NCI-H2171 (cell line): ENCODE data around the gene FBXO47.
"Not testable (repeated sequence)": the region's sequence is repeated elsewhere in the genome, so short reads cannot be mapped to it uniquely, and the experiment has no call there.

Experiments
- DNase-seq: peaks from one replicate; lab custom pipeline; 2025; lab: John Stamatoyannopoulos, UW

FBXO47 gene

DNA sequence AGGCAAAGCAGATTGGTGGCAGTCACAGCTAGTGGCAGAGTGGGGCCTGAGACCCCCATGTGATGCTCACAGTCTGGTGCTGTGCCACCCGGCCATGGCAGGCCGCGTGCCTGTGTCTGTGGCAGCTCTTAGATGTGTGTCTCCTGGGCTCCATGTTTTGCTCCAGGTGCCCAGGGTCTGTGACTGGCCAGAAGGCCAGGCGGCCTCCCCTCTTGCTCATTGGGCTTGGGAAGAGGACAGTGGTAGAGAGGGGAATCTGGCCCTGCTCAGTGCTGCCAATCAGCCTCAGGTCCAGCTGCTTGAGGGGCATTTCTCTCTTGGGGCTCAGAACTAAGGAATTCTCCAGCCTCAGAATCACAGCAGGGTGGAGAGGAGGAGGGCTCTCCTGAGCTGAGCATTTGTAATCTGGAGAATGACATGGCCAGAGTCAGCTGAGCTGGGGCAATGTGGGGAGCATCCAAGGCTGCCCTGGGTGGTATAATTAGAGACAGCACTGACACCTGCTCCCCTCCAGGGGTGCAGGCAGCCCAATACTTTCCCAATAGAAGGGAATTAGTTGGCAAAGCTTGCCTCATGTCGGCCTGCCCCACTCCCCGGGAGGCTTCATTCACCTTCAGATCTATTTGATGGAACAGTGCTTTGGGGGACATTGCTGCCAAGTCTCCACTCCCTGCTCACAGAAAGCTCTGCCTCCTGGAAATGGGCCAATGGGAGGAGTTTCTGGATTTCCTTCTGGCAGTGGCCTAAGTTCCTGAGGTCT, 44.5 kb downstream of the FBXO47 start:
- DNase-seq: peak; percentile 29

DNA sequence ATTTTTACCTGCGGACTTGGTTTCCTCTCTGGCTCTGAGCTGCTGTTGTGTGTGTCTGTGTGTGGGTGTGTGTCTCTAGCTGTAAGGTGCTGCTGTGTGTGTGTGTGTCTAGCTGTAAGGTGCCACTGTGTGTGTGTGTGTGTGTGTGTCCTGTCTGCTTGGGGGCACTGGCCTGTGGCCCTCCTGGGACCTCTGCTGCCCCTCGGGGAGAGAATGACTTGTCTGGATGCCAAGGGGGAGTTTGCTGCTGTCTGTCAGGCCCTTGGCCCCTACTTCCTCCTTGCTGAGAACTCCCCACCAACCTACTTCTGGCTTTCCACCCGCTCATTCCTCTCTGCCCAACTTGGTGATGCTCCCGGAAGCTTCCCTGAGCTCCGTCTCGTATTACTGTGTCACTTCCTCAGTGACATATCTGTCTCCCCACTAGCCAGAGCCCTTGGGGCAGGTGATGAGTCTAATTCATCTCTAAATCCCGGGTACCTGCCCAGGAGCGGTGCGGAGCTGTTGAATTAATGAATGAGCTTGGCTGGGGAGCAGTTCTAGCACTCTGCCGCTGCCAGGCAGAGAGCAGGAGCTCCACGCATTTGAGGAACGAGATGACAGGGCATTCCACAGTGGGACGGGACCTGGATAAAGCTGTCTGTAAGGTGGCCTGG, 45.3 kb downstream of the FBXO47 start:
- DNase-seq: no peak

DNA sequence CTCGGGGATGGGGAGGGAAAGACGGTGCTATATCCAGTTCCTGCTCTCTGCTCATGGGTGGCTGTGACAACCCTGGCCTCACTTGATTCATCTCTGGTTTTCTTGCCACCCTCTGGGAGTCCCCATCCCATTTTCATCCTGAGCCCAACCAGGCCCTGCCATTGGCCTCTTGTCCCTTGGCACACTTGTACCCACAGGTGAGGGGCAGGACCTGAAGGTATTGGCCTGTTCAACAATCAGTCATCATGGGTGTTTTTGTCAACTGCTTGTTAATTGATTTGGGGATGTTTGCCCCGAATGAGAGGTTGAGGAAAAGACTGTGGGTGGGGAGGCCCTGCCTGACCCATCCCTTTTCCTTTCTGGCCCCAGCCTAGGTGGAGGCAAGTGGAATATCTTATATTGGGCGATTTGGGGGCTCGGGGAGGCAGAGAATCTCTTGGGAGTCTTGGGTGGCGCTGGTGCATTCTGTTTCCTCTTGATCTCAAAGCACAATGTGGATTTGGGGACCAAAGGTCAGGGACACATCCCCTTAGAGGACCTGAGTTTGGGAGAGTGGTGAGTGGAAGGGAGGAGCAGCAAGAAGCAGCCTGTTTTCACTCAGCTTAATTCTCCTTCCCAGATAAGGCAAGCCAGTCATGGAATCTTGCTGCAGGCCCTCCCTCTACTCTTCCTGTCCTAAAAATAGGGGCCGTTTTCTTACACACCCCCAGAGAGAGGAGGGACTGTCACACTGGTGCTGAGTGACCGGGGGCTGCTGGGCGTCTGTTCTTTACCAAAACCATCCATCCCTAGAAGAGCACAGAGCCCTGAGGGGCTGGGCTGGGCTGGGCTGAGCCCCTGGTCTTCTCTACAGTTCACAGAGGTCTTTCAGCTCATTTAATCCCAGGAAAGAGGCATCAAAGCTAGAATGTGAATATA, 46.6 kb downstream of the FBXO47 start:
- DNase-seq: no peak

DNA sequence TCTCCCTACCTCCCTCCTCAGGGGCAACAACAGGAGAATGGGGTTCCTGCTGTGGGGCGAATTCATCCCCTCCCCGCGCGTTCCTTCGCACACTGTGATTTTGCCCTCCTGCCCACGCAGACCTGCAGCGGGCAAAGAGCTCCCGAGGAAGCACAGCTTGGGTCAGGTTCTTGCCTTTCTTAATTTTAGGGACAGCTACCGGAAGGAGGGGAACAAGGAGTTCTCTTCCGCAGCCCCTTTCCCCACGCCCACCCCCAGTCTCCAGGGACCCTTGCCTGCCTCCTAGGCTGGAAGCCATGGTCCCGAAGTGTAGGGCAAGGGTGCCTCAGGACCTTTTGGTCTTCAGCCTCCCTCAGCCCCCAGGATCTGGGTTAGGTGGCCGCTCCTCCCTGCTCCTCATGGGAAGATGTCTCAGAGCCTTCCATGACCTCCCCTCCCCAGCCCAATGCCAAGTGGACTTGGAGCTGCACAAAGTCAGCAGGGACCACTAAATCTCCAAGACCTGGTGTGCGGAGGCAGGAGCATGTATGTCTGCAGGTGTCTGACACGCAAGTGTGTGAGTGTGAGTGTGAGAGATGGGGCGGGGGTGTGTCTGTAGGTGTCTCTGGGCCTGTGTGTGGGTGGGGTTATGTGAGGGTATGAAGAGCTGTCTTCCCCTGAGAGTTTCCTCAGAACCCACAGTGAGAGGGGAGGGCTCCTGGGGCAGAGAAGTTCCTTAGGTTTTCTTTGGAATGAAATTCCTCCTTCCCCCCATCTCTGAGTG, 47.7 kb downstream of the FBXO47 start:
- no peak for DNase-seq

DNA sequence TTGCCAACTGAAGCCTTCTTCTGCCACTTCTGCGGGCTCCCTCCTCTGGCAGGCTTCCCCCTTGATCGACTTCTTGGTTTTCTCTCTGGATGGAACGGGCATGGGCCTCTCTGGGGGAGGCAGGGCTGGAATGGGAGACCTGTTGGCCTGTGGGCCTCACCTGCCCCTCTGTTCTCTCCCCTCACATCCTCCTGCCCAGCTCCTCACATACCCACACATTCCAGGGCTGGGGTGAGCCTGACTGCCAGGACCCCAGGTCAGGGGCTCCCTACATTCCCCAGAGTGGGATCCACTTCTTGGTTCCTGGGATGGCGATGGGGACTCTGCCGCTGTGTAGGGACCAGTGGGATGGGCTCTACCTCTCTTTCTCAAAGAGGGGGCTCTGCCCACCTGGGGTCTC, 48.3 kb downstream of the FBXO47 start:
- no peak for DNase-seq

DNA sequence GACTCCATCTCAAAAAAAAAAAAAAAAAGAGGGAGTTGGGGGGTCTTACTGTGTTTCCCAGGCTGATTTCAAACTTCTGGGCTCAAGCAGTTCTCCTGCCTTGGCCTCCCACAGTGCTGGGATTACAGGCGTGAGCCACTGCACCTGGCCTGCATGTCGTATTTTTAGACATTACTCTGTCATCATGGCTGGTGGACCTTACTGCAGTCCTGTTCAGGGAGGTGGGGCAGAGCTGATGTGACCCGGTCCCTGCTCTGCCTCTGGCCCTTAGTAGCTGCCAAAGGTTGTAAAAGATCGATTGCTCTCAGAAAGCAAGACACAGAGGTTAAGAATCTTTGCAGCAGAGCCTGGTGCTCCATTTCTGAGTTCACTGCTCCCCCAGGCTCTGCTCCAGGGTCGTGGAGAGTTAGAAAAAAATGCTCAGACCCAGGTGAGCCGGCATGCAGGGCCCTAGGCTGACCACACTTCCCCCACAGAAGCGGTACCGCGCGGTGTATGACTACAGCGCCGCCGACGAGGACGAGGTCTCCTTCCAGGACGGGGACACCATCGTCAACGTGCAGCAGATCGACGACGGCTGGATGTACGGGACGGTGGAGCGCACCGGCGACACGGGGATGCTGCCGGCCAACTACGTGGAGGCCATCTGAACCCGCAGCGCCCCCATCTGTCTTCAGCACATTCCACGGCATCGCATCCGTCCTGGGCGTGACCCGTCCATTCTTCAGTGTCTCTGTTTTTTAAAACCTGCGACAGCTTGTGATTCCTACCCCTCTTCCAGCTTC, 48.9 kb downstream of the FBXO47 start:
- no peak for DNase-seq

DNA sequence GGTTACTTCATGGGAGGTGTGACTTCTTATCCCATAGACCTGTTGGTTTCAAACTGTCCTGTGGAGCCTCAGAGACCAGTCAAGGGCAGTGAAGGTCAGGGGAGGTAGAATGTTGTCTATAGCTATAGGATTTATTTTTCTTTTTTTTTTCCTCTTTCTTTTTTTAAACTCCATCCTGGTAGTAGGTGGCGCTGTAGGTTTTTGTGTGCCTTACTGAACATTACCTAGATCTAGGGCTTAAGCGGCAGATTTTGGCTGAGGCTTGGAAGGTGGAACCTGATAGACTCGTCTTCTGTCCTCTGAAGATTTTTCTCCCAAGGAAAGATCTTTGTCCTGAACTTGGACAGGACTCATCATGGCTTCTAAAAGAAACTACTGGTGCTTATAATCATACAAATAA, 49.9 kb downstream of the FBXO47 start:
- no peak for DNase-seq

DNA sequence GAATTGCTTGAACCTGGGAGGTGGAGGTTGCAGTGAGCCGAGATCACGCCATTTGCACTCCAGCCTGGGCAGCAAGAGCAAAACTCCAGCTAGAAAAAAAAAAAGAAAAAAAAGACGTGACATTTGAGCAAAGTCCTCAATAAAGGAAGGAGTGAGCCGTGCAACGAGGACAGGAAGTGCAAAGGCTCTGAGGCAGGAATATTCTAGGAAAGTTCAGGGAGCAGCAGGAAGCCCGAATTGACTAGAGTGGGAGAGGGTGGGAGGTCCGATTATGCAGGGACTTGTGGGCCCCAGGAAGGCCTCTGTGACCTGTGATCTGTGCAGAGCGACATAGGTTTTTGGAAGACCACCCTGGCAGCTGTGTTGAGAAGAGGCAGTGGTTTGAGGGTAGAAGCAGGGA, 50.4 kb downstream of the FBXO47 start:
- no peak for DNase-seq

DNA sequence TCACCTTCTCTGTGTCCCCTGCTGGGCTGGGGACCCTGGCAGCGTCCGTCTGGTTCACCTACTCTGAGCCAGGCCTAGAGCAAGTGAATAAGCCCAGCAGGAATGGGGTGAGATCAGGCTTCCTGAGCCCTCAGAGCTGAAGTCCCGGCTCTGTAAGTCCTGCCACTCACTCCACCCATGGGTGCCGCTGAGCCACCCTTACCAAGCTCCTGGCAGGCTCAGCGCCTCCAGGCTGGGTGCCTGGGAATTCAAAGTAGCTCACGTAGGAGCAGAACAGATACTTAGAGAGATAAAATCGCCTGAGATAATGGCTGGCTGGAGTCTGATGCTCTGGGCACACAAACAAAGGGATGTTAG, 51.6 kb downstream of the FBXO47 start:
- no peak for DNase-seq

DNA sequence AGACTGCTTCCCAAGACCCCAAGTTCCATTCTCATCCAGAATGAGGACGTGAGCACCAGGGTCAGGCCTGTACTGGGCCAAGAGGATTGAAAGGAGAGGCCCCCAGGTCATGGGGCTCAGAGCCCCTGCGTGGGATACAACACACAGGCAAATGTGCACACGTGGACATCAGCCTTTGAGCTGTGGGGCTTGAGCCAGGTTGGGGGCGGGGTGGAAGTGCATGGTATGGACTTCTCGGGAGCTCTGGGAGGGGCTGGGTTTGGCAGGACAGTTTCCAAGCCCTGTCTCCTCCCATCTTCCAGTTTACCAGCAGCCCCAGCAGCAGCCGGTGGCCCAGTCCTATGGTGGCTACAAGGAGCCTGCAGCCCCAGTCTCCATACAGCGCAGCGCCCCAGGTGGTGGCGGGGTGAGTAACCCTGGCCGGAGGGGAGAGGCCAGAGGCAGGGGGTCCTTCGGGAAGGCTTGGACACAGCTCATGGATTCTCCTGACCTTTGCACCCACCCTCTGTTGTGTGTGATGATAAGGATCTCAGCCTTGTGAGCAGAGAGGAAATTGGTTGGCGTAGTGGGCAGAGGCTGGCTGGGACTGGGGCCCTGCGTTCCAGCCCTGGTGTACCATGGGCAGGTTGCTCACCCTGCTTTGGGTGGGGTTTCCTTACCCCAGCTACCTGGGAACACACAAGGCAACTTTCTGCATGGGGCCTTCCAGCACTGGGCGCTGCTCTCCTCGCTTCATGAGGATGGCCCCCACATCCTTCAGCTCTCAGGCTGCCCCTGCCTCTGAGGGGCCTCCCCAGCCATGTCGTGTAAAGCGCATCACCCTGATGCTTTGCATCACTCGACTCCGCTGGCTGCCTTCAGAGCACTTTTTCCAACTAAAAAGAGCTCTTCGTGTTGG, 52.2 kb downstream of the FBXO47 start:
- no peak for DNase-seq

DNA sequence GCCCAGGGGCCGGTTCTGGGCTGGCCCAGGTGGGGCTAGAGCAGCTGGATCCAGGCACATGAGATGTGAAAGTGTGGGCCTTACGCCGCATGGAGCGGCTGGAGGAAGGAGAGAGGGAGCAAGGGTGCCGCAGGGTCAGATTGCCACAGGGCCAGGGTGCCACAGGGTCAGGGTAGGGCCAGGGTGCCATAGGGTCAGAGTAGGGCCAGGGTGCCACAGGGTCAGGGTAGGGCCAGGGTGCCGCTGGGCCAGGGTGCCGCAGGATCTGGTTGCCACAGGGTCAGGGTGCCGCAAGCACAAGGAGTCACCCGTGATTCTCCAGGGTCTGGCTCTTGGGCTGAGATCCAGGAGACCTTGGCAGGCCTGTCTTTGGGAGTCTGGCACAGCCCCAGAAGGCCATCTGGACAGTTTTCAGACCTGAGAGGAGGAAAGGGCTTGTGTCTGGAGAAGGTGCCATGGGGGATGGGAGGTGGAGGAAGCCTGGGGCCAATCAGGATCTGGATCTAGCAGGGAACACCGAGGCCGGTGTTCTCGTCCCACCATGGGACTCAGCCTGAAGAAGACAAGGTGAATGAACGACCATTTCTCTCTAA, 54.9 kb downstream of the FBXO47 start:
- no peak for DNase-seq

DNA sequence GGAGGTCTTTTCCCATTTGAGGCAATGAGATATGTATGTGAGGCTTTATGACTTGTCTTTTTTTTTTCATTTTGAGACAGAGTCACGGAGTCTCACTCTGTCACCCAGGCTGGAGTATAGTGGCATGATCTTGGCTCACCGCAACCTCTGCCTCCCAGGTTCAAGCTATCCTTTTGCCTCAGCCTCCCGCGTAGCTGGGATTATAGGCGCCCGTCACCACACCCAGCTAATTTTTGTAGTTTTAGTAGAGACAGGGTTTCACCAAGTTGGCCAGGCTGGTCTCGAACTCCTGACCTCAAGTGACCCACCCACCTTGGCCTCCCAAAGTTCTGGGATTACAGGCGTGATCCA, 55.5 kb downstream of the FBXO47 start:
- not testable (repeated sequence) for DNase-seq

DNA sequence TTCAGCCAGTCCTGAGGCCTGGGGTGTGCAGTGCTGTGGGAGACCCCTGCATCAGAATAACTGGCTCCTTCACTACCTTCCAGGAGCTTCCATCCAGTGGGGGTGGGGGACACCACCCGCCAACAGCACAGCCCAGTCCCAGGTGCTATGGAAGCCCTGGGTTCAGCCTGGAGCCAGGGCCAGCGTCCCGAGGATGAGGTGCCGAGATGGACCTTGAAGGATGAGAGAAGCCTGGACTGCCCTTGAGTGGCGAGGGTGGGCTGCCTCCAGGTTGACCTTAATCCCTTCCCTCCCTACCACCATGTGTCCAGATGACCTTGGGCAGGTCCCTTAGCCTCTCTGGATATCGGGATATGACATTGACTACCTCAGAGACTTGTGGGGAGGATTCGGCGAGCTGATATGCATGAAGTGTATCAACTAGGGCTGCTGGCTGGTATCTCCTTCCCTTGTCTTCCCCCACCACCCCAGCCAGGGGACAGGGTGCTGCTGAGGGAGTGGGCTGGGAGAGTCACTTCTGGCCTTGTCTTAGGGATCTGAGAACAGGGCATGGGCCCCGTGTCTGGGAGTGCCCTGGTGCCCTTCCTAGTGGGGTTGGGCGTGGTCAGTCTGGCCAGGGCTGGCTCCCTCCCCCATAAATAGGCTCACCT, 56.0 kb downstream of the FBXO47 start:
- no peak for DNase-seq

DNA sequence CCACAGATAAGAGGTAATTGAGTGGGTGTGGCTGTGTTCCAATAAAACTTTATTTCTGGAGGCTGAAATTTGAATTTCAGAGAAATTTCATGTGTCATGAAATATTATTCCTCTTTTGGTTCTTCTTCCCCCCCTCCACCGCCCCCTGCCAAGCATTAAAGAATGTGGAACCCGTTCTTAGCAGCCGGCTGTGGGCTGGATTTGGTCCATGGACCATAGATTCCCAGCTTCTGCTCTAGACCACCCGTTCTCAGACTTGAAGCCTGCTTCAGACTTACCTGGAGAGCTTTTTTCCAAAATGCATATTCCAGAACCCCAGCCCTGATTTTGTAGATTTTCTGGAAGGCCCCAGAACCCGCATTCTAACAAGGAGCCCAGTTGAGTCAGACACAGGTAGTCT, 56.9 kb downstream of the FBXO47 start:
- no peak for DNase-seq

DNA sequence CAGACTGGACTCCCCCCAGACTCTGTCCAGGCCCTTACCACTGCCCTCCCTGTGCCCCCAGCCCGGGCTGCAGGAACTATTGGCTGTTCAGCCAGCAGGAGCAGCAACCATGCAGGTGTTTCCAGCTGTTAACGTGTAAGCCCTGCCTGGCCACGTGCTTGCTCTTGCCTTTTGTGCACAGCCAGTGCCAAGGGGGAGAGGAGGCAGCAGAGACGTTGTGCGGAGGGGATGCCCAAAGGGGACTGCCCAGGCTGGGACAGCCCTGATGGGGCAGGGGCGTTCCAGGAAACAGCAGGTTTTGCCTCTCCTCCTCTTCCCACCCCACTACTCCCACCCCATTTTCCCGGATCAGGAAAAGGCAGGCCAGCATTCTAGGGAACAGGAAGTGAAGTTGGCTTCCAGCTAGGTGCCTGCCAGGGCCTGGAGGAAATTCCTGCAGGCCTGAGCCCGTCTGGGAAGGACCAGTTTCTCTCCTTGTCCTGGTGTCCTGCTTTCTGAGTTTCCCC, 58.5 kb downstream of the FBXO47 start:
- DNase-seq: no peak

DNA sequence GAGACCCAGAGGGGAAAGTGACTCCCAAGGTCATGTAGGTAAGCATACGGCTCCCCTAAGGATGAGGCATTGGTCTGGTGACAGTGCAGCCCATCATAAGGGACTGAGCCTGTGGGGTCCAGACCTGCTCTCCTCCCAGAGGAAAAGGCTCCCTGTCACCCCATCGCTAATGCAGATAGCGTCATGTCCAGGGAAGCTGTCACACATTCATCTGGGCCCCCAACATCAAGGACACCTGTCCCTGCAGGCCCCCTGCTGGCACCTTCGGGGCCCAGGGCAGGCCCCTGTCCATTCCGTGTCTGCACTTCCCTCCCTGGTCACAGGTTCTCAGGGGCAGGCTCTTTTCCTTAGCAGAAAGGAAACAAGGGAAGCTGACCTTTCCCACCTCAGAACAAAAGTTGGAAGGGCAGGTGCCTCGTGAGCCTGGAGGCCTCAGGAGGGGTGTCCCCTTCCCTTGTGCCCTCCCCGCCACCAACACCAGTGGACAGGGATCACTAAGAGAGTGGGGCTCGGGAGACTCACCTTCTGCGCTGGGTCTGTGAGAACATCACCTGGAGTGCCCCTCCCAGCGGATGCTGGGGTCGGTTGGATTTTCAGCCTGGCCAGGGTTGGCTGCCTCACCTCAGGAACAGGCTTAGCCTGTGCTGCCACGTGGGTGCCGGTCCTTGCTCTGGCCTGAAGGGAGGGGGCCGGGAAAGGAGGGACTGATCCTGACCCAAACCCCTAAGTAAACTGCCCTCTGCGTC, 59.1 kb downstream of the FBXO47 start:
- no peak for DNase-seq

DNA sequence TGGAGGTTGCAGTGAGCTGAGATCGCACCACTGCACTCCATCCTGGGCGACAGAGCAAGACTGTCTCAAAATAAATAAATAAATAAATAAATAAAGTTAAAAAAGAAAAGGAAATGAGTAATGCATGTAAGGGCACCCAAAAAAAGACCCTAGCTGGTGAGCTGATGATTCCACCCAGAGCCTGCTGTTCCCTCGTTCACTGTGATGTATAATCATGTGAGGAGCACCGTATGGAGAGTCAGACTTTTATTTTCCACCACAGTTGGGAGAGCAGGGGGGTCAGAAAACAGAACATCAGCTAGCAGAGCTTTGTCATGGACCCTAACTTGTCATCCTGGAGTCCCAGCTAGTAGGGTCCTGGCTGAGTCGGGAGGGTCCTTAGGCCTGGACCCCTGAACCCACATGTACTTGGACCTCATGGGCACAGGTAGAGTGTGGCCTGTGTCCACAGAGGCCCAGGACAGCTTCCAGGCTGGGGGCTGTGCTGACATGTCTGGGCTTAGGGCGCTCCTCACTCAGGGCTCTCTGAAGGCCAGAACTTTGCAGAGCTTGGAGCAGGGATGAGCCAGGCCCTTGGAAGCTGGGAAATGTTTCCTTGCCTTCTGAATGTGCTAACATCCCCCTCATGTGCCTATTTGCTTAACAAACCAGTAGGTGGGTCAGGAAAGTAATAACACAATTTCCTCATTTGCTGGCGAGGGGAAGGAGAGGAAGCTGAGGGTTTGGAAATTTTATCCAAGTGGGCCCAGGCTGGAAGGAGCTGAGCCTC, 60.6 kb downstream of the FBXO47 start:
- DNase-seq: no peak

DNA sequence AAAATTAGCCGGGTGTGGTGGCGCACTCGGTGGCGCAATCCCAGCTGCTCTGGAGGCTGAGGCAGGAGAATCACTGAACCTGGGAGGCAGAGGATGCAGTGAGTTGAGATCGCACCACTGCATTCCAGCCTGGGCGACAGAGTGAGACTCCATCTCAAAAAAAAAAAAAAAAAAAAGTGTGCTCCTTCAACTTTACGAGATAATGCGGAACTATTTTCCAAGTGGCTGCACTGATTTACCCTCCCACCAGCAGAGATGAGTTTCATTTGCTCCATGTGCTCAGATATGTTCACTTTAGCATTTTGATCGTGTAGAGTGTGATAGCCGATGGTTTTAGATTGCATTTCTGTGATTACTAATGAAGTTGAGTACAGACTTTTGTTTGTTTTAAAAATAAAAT, 61.8 kb downstream of the FBXO47 start:
- DNase-seq: no peak
